C4-2B (cell line): ENCODE results near the gene NOTCH4.

Source experiments
- CTCF ChIP-seq: fragments of 450-650 bp; conservative IDR thresholded peaks from 2 replicates; pipeline ENCODE4 v1.5.1; 2017; ENCODE audit warnings: mild to moderate bottlenecking
- ZFX ChIP-seq: fragments of 450-650 bp; IDR thresholded peaks from 2 replicates; pipeline ENCODE4 v1.6.1; 2017

GRCh38 chr6:32179766-32180405, 44.0 kb downstream of the NOTCH4 start:
- no peak for TF ChIP-seq CTCF
- no peak for TF ChIP-seq ZFX
